ENCODE measurements around the gene IGF2BP2.
A peak's percentile ranks its signal among the peaks of the same experiment; 100 is the strongest.

- TF ChIP-seq EP300 (IDR thresholded peaks at IDR 0.05) (no peak), POLR2AphosphoS5 (IDR thresholded peaks at IDR 0.05) (peak; percentile 88 to 92)
- TF ChIP-seq, protein P1, sequence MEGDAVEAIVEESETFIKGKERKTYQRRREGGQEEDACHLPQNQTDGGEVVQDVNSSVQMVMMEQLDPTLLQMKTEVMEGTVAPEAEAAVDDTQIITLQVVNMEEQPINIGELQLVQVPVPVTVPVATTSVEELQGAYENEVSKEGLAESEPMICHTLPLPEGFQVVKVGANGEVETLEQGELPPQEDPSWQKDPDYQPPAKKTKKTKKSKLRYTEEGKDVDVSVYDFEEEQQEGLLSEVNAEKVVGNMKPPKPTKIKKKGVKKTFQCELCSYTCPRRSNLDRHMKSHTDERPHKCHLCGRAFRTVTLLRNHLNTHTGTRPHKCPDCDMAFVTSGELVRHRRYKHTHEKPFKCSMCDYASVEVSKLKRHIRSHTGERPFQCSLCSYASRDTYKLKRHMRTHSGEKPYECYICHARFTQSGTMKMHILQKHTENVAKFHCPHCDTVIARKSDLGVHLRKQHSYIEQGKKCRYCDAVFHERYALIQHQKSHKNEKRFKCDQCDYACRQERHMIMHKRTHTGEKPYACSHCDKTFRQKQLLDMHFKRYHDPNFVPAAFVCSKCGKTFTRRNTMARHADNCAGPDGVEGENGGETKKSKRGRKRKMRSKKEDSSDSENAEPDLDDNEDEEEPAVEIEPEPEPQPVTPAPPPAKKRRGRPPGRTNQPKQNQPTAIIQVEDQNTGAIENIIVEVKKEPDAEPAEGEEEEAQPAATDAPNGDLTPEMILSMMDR (IDR thresholded peaks at IDR 0.05): no peak
These were observed 166.3 kb downstream of the IGF2BP2 start for GRCh38 chr3:185658504-185658912.
